Neural crest cell (in vitro differentiated cells): ENCODE data around the gene MRPL11. TPM values are rescaled to one million over a fixed set of nuclear protein-coding genes. Genes with fewer than 3 reads are reported as not detected.

ENCODE experiments used
- DNase-seq: peaks from one replicate; pipeline ENCODE4 v3.0.0; 2021; ENCODE audit warnings: low read depth, mixed read lengths, low spot score
- H3K27ac Mint-ChIP-seq: one replicate; pipeline ENCODE4 v1.8.0; 2021; ENCODE audit warnings: mild to moderate bottlenecking, mixed read lengths; ENCODE audit not compliant: unreplicated experiment
- H3K27me3 Mint-ChIP-seq: 2 replicates; pipeline ENCODE4 v1.8.0; 2021; ENCODE audit warnings: low read depth, mild to moderate bottlenecking, mixed read lengths
- H3K36me3 Mint-ChIP-seq: 2 replicates; pipeline ENCODE4 v1.8.0; 2021; ENCODE audit warnings: low read depth, mild to moderate bottlenecking, mixed read lengths
- H3K4me1 Mint-ChIP-seq: 2 replicates; pipeline ENCODE4 v1.8.0; 2021; ENCODE audit warnings: mixed read lengths
- H3K4me3 Mint-ChIP-seq: one replicate; pipeline ENCODE4 v1.8.0; 2021; ENCODE audit warnings: mild to moderate bottlenecking, mixed read lengths
- H3K9me3 Mint-ChIP-seq: 2 replicates; pipeline ENCODE4 v1.8.0; 2021; ENCODE audit warnings: mixed read lengths
- total RNA-seq: library from RNA; stranded (reverse); gene quantifications from 2 replicates; pipeline ENCODE4 v1.2.1, GENCODE V29; 2021
- TF ChIP-seq, protein P1 (sequence below): fragments of 200-600 bp; sonication (generic); conservative IDR thresholded peaks from 2 replicates; pipeline ENCODE4 v1.5.0; 2021; ENCODE audit warnings: antibody characterized with exemption, mild to moderate bottlenecking

Gene MRPL11
- total RNA-seq, 1 donor from 2014 or later: 91.4 TPM

DNA sequence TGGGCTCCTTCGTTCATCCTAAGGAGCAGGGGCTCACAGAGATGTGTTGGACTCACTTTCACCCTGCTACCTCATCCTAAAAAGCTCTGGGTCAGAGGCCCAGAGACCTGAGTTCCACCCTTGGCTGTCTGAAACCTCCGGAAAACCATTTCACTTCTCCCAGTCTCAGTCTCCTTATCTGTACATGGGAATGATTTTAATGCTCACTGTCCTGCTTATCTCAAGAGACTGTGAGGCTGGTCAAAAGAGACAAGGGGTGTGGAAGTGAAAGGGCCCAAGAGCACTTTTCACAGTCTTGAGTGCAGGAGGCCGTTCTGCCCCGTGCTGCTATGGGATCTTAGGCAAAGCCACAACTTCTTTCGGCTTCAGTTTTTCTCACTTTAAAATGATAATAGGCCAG, 31.0 kb downstream of the MRPL11 start:
- H3K36me3 Mint-ChIP-seq: no peaks in the 10 kb centered on the region
- DNase-seq: no peak
- no peaks in the 10 kb centered on the region for H3K9me3 Mint-ChIP-seq
- peaks cover 12% of the 10 kb centered on the region for H3K4me1 Mint-ChIP-seq
- TF ChIP-seq, protein P1, sequence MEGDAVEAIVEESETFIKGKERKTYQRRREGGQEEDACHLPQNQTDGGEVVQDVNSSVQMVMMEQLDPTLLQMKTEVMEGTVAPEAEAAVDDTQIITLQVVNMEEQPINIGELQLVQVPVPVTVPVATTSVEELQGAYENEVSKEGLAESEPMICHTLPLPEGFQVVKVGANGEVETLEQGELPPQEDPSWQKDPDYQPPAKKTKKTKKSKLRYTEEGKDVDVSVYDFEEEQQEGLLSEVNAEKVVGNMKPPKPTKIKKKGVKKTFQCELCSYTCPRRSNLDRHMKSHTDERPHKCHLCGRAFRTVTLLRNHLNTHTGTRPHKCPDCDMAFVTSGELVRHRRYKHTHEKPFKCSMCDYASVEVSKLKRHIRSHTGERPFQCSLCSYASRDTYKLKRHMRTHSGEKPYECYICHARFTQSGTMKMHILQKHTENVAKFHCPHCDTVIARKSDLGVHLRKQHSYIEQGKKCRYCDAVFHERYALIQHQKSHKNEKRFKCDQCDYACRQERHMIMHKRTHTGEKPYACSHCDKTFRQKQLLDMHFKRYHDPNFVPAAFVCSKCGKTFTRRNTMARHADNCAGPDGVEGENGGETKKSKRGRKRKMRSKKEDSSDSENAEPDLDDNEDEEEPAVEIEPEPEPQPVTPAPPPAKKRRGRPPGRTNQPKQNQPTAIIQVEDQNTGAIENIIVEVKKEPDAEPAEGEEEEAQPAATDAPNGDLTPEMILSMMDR: no peak
- H3K27ac Mint-ChIP-seq: no peak overlapping the region
- H3K4me3 Mint-ChIP-seq: no peak overlapping the region
- peaks cover 40% of the 10 kb centered on the region for H3K27me3 Mint-ChIP-seq

DNA sequence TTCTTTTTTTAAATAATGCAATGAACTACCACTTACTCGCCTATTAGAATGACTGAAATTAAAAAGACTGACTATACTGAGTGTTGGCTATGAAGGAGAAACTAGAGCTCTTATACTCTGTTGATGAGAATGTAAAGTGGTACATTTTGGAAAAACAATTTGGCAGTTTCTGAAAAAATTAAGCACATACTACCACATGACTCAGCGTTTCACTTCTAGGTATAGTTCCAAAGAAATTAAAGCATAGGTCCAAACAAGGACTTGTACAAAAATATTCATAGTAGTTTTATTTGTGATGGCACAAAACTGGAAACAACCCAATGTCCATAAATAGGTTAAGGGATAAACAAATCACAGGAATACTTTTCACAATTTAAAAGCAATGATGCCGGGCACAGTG, 44.7 kb downstream of the MRPL11 start:
- H3K27ac Mint-ChIP-seq: no peak overlapping the region
- no peaks in the 10 kb centered on the region for H3K4me1 Mint-ChIP-seq
- TF ChIP-seq, protein P1: no peak
- no peaks in the 10 kb centered on the region for H3K36me3 Mint-ChIP-seq
- no peaks in the 10 kb centered on the region for H3K9me3 Mint-ChIP-seq
- DNase-seq: no peak
- H3K4me3 Mint-ChIP-seq: no peak overlapping the region
- H3K27me3 Mint-ChIP-seq: peaks cover 20% of the 10 kb centered on the region

DNA sequence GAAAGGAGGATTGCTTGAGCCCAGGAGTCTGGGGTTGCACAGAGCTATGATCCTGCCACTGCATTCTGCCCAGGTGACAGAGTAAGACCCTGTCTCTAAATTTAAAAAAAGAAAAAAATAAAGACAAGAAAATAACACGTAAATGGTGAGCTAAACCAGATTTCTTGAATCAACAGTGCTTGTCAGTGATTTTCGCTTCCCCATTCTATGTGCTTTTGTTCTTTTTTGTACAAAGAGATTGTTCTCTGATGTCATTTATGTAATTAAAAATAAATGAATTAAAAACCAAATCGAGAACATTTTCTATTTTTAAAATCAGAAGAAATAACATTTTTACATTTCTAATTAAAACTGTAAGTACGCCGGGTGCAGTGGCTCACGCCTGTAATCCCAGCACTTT, 47.3 kb downstream of the MRPL11 start:
- Mint-ChIP-seq H3K9me3 (no peaks in the 10 kb centered on the region), H3K27ac (no peak overlapping the region), H3K36me3 (no peaks in the 10 kb centered on the region), H3K27me3 (peaks cover 23% of the 10 kb centered on the region), H3K4me3 (no peak overlapping the region), H3K4me1 (peaks cover 2% of the 10 kb centered on the region)
- DNase-seq: no peak
- TF ChIP-seq, protein P1: no peak

DNA sequence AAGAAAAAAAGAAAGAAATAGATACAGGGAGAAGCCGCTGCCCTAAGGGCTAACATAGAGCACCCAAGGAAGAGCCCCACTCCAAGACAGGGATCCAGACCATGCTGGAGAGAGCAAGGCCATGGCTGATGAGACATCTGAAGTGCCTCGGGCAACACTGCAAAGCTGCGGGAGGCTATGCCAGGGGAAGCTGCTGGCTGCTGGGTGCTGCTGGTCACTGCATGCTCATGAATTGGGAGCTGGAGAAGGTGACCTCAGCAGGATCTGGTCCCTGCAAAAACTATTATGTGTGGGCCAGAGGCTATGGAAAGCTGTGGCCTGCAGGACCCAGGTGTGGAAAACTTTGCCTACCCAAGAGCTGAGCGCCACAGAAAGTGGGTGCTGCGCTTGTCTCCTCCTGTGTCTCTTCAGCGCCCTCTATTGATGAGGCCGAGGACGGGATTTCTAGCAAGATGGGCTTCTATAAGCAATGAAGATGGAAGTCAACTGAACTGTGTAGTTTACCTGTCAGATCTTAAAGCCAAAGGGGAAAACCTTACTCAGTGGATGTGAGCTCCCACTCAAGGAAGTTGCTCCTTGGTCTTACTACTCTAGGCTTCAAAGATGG, 49.8 kb downstream of the MRPL11 start:
- peaks cover 19% of the 10 kb centered on the region for H3K27me3 Mint-ChIP-seq
- no peak overlapping the region for H3K4me3 Mint-ChIP-seq
- H3K4me1 Mint-ChIP-seq: peaks cover 6% of the 10 kb centered on the region
- H3K36me3 Mint-ChIP-seq: no peaks in the 10 kb centered on the region
- peak; percentile 46 for DNase-seq
- H3K27ac Mint-ChIP-seq: no peak overlapping the region
- no peaks in the 10 kb centered on the region for H3K9me3 Mint-ChIP-seq
- TF ChIP-seq, protein P1: peak; percentile 67

DNA sequence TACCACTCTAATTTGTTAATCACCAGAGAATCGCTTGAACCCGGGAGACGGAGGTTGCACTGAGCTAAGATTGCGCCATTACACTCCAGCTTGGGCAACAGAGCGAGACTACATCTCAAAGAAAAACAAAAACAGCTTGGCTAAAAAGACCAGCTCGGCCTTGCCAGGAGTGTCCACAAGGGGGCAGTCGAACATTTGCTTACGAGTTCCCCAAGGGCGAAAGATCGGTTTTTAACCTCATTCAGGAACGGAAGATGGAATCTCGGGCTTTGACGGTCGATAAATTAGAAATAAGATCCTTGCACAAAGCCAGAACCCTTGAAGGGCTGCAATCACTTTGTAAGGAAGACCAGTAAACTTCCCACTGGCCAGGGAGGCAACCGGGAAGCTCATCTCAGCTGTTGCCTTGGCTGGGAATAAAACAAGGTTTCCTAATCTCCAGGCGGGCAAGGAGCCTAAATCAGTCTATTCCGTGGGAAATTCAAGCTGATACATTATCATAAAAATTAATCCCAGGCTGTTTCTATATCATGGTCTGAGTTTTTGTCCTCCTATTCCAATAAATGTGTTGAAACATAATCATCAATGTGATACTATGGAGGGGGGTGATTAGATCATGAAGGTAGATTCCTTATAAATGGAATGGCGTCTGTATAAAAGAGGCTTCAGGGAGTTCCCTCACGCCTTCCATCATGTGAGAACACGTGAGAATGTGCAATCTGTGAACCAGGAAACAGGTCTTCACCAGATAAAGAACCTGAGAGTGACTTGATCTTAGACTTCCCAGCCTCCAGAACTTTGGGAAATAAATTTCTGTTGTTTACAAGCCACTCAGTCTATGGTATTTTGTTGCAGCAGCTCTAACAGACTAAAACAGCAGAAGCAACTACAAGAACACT, 52.2 kb downstream of the MRPL11 start:
- peak overlapping the region; percentile 1 for H3K4me3 Mint-ChIP-seq
- H3K9me3 Mint-ChIP-seq: no peaks in the 10 kb centered on the region
- peaks cover 14% of the 10 kb centered on the region for H3K27me3 Mint-ChIP-seq
- DNase-seq: peak; percentile 97
- H3K36me3 Mint-ChIP-seq: no peaks in the 10 kb centered on the region
- TF ChIP-seq, protein P1: peak; percentile 94
- H3K4me1 Mint-ChIP-seq: peaks cover 6% of the 10 kb centered on the region
- H3K27ac Mint-ChIP-seq: no peak overlapping the region

Other genes with a start within 250 kb of the MRPL11 start
- 64.5 and 70.8 TPM in 2 replicates for gene KLC2, start 181.1 kb downstream of the MRPL11 start, total RNA-seq
- 114 and 116 TPM in 2 replicates for gene RAB1B, start 170.2 kb downstream of the MRPL11 start, total RNA-seq
- 44.6 and 46.0 TPM in 2 replicates for gene CNIH2, start 160.7 kb downstream of the MRPL11 start, total RNA-seq
- gene YIF1A, start 149.7 kb downstream of the MRPL11 start, total RNA-seq: 59.4 and 60.9 TPM in 2 replicates
- gene TMEM151A, start 147.0 kb downstream of the MRPL11 start, total RNA-seq: 0.57 and 1.0 TPM in 2 replicates
- 4.2 and 4.8 TPM in 2 replicates for gene CD248, start 121.8 kb downstream of the MRPL11 start, total RNA-seq
- gene RIN1, start 102.4 kb downstream of the MRPL11 start, total RNA-seq: 3.7 and 4.3 TPM in 2 replicates
- gene BRMS1, start 93.7 kb downstream of the MRPL11 start, total RNA-seq: 40.2 and 49.0 TPM in 2 replicates
- 43.3 and 43.8 TPM in 2 replicates for gene B4GAT1, start 91.2 kb downstream of the MRPL11 start, total RNA-seq
- 38.7 and 39.5 TPM in 2 replicates for gene SLC29A2, start 67.1 kb downstream of the MRPL11 start, total RNA-seq
- 0.14 and 0.63 TPM in 2 replicates for gene NPAS4, start 17.8 kb downstream of the MRPL11 start, total RNA-seq
- 13.3 and 13.6 TPM in 2 replicates for gene PELI3, start 28.1 kb upstream of the MRPL11 start, total RNA-seq
- gene DPP3, start 41.6 kb upstream of the MRPL11 start, total RNA-seq: 66.8 and 68.9 TPM in 2 replicates
- 54.7 and 56.1 TPM in 2 replicates for gene BBS1, start 71.8 kb upstream of the MRPL11 start, total RNA-seq
- gene ZDHHC24, start 107.2 kb upstream of the MRPL11 start, total RNA-seq: 7.3 and 7.7 TPM in 2 replicates
- gene ACTN3, start 108.1 kb upstream of the MRPL11 start, total RNA-seq: 0.16 and 0.35 TPM in 2 replicates
- gene CTSF, start 129.8 kb upstream of the MRPL11 start, total RNA-seq: not detected in 2 replicates
- 0.93 and 1.1 TPM in 2 replicates for gene CCDC87, start 154.2 kb upstream of the MRPL11 start, total RNA-seq
- gene CCS, start 154.3 kb upstream of the MRPL11 start, total RNA-seq: 47.2 and 49.8 TPM in 2 replicates
- gene RBM14, start 177.8 kb upstream of the MRPL11 start, total RNA-seq: 157 and 160 TPM in 2 replicates
- 268 and 269 TPM in 2 replicates for gene RBM4, start 199.9 kb upstream of the MRPL11 start, total RNA-seq
- gene RBM4B, start 239.0 kb upstream of the MRPL11 start, total RNA-seq: 57.0 and 61.9 TPM in 2 replicates